ENCODE results near the gene ABCG4. TPM values are rescaled to one million over a fixed set of nuclear protein-coding genes. Genes with fewer than 3 reads are reported as not detected.
A peak's percentile ranks its signal among the peaks of the same experiment; 100 is the strongest.
"Not testable (repeated sequence)": the region's sequence is repeated elsewhere in the genome, so short reads cannot be mapped to it uniquely, and the experiment has no call there.

ABCG4 gene
- total and polyA plus RNA-seq, 9 of the 15 experiments (the other 6 are each of a cell fraction or from before 2014, with no cell fraction given), result 0.03 to 0.11 (median 0.07) TPM; not detected in 4

DNA sequence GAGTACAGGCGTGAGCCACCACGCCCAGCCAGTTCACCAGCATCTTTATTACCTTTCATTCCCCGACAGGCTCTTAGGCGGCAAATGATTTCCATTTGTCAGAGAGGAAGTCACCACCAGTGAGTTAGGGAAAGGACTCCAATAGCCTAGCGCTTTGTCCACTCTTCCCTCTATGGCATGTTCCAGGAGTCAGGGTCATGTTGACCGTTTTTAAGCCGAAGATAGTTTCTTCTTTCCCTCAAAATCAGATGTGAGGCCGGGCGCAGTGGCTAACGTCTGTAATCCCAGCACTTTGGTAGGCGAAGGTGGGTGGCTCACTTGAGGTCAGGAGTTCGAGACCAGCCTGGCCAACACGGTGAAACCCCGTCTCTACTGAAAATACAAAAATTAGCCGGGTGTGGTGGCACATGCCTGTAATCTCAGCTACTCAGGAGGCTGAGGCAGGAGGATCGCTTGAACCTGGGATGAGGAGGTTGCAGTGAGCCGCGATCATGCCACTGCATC lies 45.6 kb upstream of the ABCG4 start:
- FAIRE-seq; CTCF ChIA-PET (ENCODE audit: low intra/inter-chr PET ratio); H3K9me1 ChIP-seq (ENCODE audit: control insufficient read depth, insufficient read depth, low read length); H3K9me3 ChIP-seq (replicated peaks; ENCODE audit: control insufficient read depth, insufficient read depth, low read depth, low read length); ATAC-seq; H3K27me3 ChIP-seq (ENCODE audit: control insufficient read depth in 2 of 2, insufficient read depth in 2 of 2, low read length in 2 of 2); BruUV-seq (replicated peaks); H3K4me2 ChIP-seq (ENCODE audit: insufficient read depth, low read length); DNase-seq (ENCODE audit: extremely low read depth in 1 of 4, low spot score in 3 of 4); H3K4me3 ChIP-seq; H4K20me1 ChIP-seq (replicated peaks; ENCODE audit: control insufficient read depth, insufficient read depth, low read length): not testable (repeated sequence)
- in situ Hi-C loops (cut with MboI) (loop anchor here (5.0 kb wide), 1 partner anchor 94 kb away; no protein-coding TSS in a partner anchor), intact Hi-C loops (cut with micrococcal nuclease) (loop anchor here (2.0 to 5.0 kb wide), 5 partner anchors 18 to 220 kb away; partner anchors contain the start of genes HINFP, RPS25 and TRAPPC4)
- Histone ChIP-seq H3K4me1 (replicated peaks in 1 of 2; ENCODE audit: control insufficient read depth in 2 of 2, insufficient read depth in 2 of 2, low read length in 2 of 2) (peaks cover 36 to 50% of the 10 kb centered on the region in 2 experiments), H3K79me2 (ENCODE audit: control insufficient read depth, insufficient read depth, low read length) (peaks cover 47% of the 10 kb centered on the region), H3K9ac (ENCODE audit: insufficient read depth in 1 of 2, low read depth in 2 of 2, low read length in 2 of 2) (peak overlapping the region in 1 of 2 experiments; percentile 72; a peak in 2 of 4 replicates), H2AFZ (ENCODE audit: low read depth, low read length) (0 out of 2 replicates have a peak overlapping the region, but pooled peaks have one; percentile 14), H3K36me3 (ENCODE audit: control insufficient read depth, insufficient read depth, low read length) (peaks cover 17% of the 10 kb centered on the region), H3K27ac (ENCODE audit: extremely low read depth, low read depth, low read length) (peak overlapping the region; percentile 31; the same call in 1 of the 3 replicates)
- TF ChIP-seq ZFX (CRISPR knock-in tag; IDR thresholded peaks at IDR 0.05), result 0 out of 2 replicates have a peak, but pooled peaks have one; percentile 17
- 87% methylated on average over 16 of the region's 18 CpGs for WGBS (ENCODE audit: insufficient coverage, low coverage, missing lambda C conversion rate)
- POLR2A ChIA-PET, result interaction anchor here (0.9 to 1.7 kb wide), 6 partner anchors 9 to 235 kb away, joined by 3 to 7 read pairs (median 4); no protein-coding TSS in a partner anchor

- H3K9me3 ChIP-seq (replicated peaks; ENCODE audit: control insufficient read depth, insufficient read depth, low read depth, low read length), result no peaks in the 10 kb centered on the region
- intact Hi-C loops (cut with micrococcal nuclease) (loop anchor here (1.0 to 5.0 kb wide), 6 partner anchors 17 to 219 kb away; partner anchors contain the start of genes HINFP, RPS25 and TRAPPC4), in situ Hi-C loops (cut with MboI) (loop anchor here (5.0 kb wide), 1 partner anchor 94 kb away; no protein-coding TSS in a partner anchor)
- BruUV-seq (replicated peaks), result no TSS peak
- ATAC-seq (no peak), DNase-seq (ENCODE audit: extremely low read depth in 1 of 4, low spot score in 3 of 4) (peak in 2 of 4 experiments; percentile 33 to 62), FAIRE-seq (peak; percentile 61)
- H3K9ac ChIP-seq (ENCODE audit: insufficient read depth in 1 of 2, low read depth in 2 of 2, low read length in 2 of 2), result no peak overlapping the region
- no peak overlapping the region for H3K4me3 ChIP-seq
- H2AFZ ChIP-seq (ENCODE audit: low read depth, low read length), result peak overlapping the region; percentile 15; the same call in 1 of the 2 replicates
- H3K4me1 ChIP-seq (replicated peaks in 1 of 2; ENCODE audit: control insufficient read depth in 2 of 2, insufficient read depth in 2 of 2, low read length in 2 of 2), result peaks cover 38 to 50% of the 10 kb centered on the region in 2 experiments
- no peaks in the 10 kb centered on the region for H3K9me1 ChIP-seq (ENCODE audit: control insufficient read depth, insufficient read depth, low read length)
- WGBS (ENCODE audit: insufficient coverage, low coverage, missing lambda C conversion rate), result 23% methylated on average over 4 of the region's 4 CpGs
- H3K4me2 ChIP-seq (ENCODE audit: insufficient read depth, low read length), result no peak overlapping the region
- no peaks in the 10 kb centered on the region for H3K27me3 ChIP-seq (ENCODE audit: control insufficient read depth in 2 of 2, insufficient read depth in 2 of 2, low read length in 2 of 2)
- H3K27ac ChIP-seq (ENCODE audit: extremely low read depth, low read depth, low read length), result no peak overlapping the region
- H4K20me1 ChIP-seq (replicated peaks; ENCODE audit: control insufficient read depth, insufficient read depth, low read length), result peaks cover 2% of the 10 kb centered on the region; the same call in 1 of the 2 replicates
- peaks cover 53% of the 10 kb centered on the region for H3K79me2 ChIP-seq (ENCODE audit: control insufficient read depth, insufficient read depth, low read length)
- ChIA-PET CTCF (ENCODE audit: low intra/inter-chr PET ratio) (interaction anchor here (0.6 to 0.8 kb wide), 2 partner anchors 217 to 219 kb away, joined by 3 read pairs; no protein-coding TSS in a partner anchor), POLR2A (interaction anchor here (1.0 kb wide), 1 partner anchor 10 kb away, joined by 4 read pairs; no protein-coding TSS in a partner anchor)
- peaks cover 11% of the 10 kb centered on the region; the same call in 2 of the 3 replicates for H3K36me3 ChIP-seq (ENCODE audit: control insufficient read depth, insufficient read depth, low read length)
- TF ChIP-seq, protein P1, sequence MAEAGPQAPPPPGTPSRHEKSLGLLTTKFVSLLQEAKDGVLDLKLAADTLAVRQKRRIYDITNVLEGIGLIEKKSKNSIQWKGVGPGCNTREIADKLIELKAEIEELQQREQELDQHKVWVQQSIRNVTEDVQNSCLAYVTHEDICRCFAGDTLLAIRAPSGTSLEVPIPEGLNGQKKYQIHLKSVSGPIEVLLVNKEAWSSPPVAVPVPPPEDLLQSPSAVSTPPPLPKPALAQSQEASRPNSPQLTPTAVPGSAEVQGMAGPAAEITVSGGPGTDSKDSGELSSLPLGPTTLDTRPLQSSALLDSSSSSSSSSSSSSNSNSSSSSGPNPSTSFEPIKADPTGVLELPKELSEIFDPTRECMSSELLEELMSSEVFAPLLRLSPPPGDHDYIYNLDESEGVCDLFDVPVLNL (CRISPR knock-in tag; IDR thresholded peaks at IDR 0.05; ENCODE audit: low read depth), result no peak
- TF ChIP-seq, protein P2, sequence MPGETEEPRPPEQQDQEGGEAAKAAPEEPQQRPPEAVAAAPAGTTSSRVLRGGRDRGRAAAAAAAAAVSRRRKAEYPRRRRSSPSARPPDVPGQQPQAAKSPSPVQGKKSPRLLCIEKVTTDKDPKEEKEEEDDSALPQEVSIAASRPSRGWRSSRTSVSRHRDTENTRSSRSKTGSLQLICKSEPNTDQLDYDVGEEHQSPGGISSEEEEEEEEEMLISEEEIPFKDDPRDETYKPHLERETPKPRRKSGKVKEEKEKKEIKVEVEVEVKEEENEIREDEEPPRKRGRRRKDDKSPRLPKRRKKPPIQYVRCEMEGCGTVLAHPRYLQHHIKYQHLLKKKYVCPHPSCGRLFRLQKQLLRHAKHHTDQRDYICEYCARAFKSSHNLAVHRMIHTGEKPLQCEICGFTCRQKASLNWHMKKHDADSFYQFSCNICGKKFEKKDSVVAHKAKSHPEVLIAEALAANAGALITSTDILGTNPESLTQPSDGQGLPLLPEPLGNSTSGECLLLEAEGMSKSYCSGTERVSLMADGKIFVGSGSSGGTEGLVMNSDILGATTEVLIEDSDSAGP (CRISPR knock-in tag; IDR thresholded peaks at IDR 0.05), result no peak
- TF ChIP-seq MNT (conservative IDR thresholded peaks at IDR 0.05) (peak; percentile 71 to 76), ZFX (CRISPR knock-in tag; IDR thresholded peaks at IDR 0.05) (peak; percentile 16; the same call in 1 of the 2 replicates), SMC3 (conservative IDR thresholded peaks at IDR 0.05; ENCODE audit: insufficient read depth, low read depth, low read length) (peak; percentile 34; the same call in 1 of the 2 replicates)
- TF ChIP-seq, protein P3, sequence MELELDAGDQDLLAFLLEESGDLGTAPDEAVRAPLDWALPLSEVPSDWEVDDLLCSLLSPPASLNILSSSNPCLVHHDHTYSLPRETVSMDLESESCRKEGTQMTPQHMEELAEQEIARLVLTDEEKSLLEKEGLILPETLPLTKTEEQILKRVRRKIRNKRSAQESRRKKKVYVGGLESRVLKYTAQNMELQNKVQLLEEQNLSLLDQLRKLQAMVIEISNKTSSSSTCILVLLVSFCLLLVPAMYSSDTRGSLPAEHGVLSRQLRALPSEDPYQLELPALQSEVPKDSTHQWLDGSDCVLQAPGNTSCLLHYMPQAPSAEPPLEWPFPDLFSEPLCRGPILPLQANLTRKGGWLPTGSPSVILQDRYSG (tag; conservative IDR thresholded peaks at IDR 0.05; ENCODE audit: low read depth), result no peak
These were observed 45.1 kb upstream of the ABCG4 start for GRCh38 chr11:119103793-119104192.
